ENCODE results near the gene TEX53. TPM values are rescaled to one million over a fixed set of nuclear protein-coding genes. Genes with fewer than 3 reads are reported as not detected.

The TEX53 gene
- polyA plus RNA-seq, 3 donors, result not detected

DNA sequence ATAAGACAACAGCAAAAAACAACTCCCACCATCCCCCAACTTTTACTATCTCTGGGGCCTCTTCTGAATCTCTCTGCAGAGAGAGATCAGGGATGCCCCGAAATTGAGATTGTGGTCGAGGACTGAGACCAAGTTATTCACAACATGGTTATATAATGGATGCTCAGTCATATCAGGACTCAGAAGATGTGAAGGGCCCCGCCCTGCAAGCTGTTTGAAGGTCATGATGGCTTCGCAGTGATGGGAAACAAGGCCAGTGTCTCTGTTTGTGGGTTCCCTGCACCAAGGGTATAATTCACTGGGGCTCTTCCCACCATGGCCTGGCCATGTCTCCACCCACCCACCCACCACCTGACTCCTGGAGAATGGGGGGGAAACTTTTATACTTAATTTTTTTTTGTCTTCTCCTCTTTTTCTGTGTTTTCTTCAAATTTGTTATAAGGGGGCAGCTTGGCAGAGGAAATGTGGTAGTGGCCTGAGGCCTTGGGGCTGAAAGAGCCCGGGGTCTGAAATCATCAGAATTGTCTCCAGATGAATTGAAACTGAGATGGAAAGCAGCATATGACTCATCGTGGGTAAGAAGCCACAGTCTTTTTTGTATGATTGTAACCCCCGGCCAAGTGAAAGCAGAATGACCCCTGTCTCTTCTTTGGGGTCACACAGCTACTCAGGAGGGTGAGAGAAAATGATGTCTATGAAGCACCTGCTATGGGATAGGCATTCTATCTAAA is 39.4 kb upstream of the TEX53 start:
- Mint-ChIP-seq H3K4me1 (peaks cover 3% of the 10 kb centered on the region), H3K9me3 (peaks cover 0 to 2% (median 0%) of the 10 kb centered on the region in 7 donors), H3K27me3 (ENCODE audit: low read depth in 3 of 3) (peaks cover 0 to 2% (median 0%) of the 10 kb centered on the region in 3 donors), H3K27ac (peak overlapping the region in 1 of 7 donors; percentile 82), H3K4me3 (no peak overlapping the region), H3K36me3 (no peaks in the 10 kb centered on the region)
- no peak overlapping the region for H3K27ac ChIP-seq (ENCODE audit: low read depth in 1 of 2, low read length in 2 of 2)
- H3K36me3 ChIP-seq (replicated peaks in 1 of 2; ENCODE audit: control insufficient read depth in 1 of 2, insufficient read depth in 2 of 2, low read length in 2 of 2), result no peaks in the 10 kb centered on the region
- intact Hi-C loops (cut with micrococcal nuclease), result no loop called here
- DNase-seq, result no peak
- 9% methylated on average over 3 of the region's 7 CpGs for WGBS (ENCODE audit: insufficient coverage)
- H4K20me1 ChIP-seq (ENCODE audit: insufficient read depth, low read length), result no peaks in the 10 kb centered on the region
- H3K9me3 ChIP-seq (replicated peaks in 1 of 2; ENCODE audit: control insufficient read depth in 1 of 2, insufficient read depth in 1 of 2, low read length in 2 of 2), result no peaks in the 10 kb centered on the region
- no peaks in the 10 kb centered on the region for H3K27me3 ChIP-seq (ENCODE audit: control insufficient read depth in 2 of 2, insufficient read depth in 2 of 2, low read length in 2 of 2)
- TF ChIP-seq, protein P1, sequence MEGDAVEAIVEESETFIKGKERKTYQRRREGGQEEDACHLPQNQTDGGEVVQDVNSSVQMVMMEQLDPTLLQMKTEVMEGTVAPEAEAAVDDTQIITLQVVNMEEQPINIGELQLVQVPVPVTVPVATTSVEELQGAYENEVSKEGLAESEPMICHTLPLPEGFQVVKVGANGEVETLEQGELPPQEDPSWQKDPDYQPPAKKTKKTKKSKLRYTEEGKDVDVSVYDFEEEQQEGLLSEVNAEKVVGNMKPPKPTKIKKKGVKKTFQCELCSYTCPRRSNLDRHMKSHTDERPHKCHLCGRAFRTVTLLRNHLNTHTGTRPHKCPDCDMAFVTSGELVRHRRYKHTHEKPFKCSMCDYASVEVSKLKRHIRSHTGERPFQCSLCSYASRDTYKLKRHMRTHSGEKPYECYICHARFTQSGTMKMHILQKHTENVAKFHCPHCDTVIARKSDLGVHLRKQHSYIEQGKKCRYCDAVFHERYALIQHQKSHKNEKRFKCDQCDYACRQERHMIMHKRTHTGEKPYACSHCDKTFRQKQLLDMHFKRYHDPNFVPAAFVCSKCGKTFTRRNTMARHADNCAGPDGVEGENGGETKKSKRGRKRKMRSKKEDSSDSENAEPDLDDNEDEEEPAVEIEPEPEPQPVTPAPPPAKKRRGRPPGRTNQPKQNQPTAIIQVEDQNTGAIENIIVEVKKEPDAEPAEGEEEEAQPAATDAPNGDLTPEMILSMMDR (IDR thresholded peaks at IDR 0.05), result no peak
- H3K4me3 ChIP-seq (replicated peaks in 1 of 3; ENCODE audit: low read depth in 2 of 3, low read length in 3 of 3), result no peak overlapping the region
- no peak overlapping the region for H3K4me2 ChIP-seq (replicated peaks; ENCODE audit: extremely low read depth, low read length, poor library complexity, severe bottlenecking)
- H2AFZ ChIP-seq (ENCODE audit: insufficient read depth, low read depth, low read length, poor library complexity, severe bottlenecking), result no peak overlapping the region
- no peaks in the 10 kb centered on the region for H3K4me1 ChIP-seq (ENCODE audit: control insufficient read depth in 1 of 2, insufficient read depth in 2 of 2, low read length in 2 of 2)
- no peak overlapping the region for H3K9ac ChIP-seq (ENCODE audit: insufficient read depth, low read length, poor library complexity, severe bottlenecking)
- H3K79me2 ChIP-seq (ENCODE audit: insufficient read depth, low read length), result no peaks in the 10 kb centered on the region

DNA sequence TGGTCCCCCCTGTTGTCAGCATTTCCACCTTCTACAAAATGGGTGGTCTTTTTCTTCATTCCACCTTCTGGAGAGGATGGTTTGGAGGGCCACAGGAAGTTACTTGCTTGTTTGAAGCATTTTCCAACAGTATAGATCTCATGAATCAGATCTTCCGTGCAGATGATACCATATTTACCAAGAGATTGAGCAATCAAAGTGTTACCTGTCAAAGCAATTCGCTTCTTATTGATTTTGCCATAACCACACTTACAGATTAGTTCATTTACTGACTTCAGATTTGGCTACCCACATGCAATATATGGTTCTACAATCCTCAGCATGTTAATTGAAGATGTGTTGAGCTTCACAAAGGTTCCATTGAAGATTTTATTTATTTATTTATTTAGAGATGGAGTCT is 38.3 kb upstream of the TEX53 start:
- Mint-ChIP-seq H3K27me3 (ENCODE audit: low read depth in 3 of 3) (peaks cover 0 to 4% (median under 1%) of the 10 kb centered on the region in 3 donors), H3K4me1 (peaks cover 10% of the 10 kb centered on the region), H3K4me3 (no peak overlapping the region), H3K9me3 (peaks cover 0 to 2% (median 0%) of the 10 kb centered on the region in 7 donors), H3K36me3 (no peaks in the 10 kb centered on the region), H3K27ac (no peak overlapping the region)
- H3K4me3 ChIP-seq (replicated peaks in 1 of 3; ENCODE audit: low read depth in 2 of 3, low read length in 3 of 3), result no peak overlapping the region
- TF ChIP-seq, protein P1 (IDR thresholded peaks at IDR 0.05), result no peak
- H2AFZ ChIP-seq (ENCODE audit: insufficient read depth, low read depth, low read length, poor library complexity, severe bottlenecking), result no peak overlapping the region
- no peak overlapping the region for H3K27ac ChIP-seq (ENCODE audit: low read depth in 1 of 2, low read length in 2 of 2)
- intact Hi-C loops (cut with micrococcal nuclease), result no loop called here
- H3K27me3 ChIP-seq (ENCODE audit: control insufficient read depth in 2 of 2, insufficient read depth in 2 of 2, low read length in 2 of 2), result no peaks in the 10 kb centered on the region
- no peak overlapping the region for H3K4me2 ChIP-seq (replicated peaks; ENCODE audit: extremely low read depth, low read length, poor library complexity, severe bottlenecking)
- H3K4me1 ChIP-seq (ENCODE audit: control insufficient read depth in 1 of 2, insufficient read depth in 2 of 2, low read length in 2 of 2), result no peaks in the 10 kb centered on the region
- H3K9ac ChIP-seq (ENCODE audit: insufficient read depth, low read length, poor library complexity, severe bottlenecking), result no peak overlapping the region
- DNase-seq, result no peak
- H3K36me3 ChIP-seq (replicated peaks in 1 of 2; ENCODE audit: control insufficient read depth in 1 of 2, insufficient read depth in 2 of 2, low read length in 2 of 2), result no peaks in the 10 kb centered on the region
- no peaks in the 10 kb centered on the region for H3K79me2 ChIP-seq (ENCODE audit: insufficient read depth, low read length)
- H3K9me3 ChIP-seq (replicated peaks in 1 of 2; ENCODE audit: control insufficient read depth in 1 of 2, insufficient read depth in 1 of 2, low read length in 2 of 2), result no peaks in the 10 kb centered on the region
- H4K20me1 ChIP-seq (ENCODE audit: insufficient read depth, low read length), result no peaks in the 10 kb centered on the region
- no CpG with 5 or more reads among the region's 2 CpGs for WGBS (ENCODE audit: insufficient coverage)

All from CD14-positive monocyte (primary cell).